ENCODE measurements around the gene HIVEP2.

Gene HIVEP2

DNA sequence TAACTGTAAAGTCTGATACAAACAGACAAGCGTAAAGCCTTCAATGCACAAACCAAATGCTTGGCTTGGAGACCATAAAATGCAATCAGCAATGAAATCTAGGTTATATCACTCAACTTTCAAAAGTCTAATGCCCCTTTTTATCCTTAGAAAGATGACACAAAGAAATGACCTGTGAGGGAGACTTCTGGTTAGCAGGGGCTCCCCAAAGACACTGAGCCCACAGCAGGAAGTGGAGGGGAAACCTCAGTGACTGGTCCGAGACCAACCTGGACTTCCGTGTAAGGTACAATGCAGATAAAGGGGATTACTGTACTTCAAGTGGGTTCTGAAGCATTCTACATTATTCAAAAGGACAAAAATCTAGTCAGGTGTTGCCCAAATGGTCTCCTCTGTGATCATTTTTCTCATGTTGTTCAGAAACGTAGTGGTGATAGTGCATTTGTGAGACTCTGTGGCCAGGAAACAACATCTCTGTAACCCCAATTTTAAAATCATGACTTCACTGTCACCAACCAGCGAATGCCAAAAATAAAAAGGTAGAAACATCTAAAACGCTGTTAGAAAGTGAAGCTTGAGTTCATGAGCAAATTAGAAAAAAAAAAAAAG is 88.2 kb downstream of the HIVEP2 start:
- TF ChIP-seq, protein P1, sequence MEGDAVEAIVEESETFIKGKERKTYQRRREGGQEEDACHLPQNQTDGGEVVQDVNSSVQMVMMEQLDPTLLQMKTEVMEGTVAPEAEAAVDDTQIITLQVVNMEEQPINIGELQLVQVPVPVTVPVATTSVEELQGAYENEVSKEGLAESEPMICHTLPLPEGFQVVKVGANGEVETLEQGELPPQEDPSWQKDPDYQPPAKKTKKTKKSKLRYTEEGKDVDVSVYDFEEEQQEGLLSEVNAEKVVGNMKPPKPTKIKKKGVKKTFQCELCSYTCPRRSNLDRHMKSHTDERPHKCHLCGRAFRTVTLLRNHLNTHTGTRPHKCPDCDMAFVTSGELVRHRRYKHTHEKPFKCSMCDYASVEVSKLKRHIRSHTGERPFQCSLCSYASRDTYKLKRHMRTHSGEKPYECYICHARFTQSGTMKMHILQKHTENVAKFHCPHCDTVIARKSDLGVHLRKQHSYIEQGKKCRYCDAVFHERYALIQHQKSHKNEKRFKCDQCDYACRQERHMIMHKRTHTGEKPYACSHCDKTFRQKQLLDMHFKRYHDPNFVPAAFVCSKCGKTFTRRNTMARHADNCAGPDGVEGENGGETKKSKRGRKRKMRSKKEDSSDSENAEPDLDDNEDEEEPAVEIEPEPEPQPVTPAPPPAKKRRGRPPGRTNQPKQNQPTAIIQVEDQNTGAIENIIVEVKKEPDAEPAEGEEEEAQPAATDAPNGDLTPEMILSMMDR (IDR thresholded peaks at IDR 0.05), result no peak

DNA sequence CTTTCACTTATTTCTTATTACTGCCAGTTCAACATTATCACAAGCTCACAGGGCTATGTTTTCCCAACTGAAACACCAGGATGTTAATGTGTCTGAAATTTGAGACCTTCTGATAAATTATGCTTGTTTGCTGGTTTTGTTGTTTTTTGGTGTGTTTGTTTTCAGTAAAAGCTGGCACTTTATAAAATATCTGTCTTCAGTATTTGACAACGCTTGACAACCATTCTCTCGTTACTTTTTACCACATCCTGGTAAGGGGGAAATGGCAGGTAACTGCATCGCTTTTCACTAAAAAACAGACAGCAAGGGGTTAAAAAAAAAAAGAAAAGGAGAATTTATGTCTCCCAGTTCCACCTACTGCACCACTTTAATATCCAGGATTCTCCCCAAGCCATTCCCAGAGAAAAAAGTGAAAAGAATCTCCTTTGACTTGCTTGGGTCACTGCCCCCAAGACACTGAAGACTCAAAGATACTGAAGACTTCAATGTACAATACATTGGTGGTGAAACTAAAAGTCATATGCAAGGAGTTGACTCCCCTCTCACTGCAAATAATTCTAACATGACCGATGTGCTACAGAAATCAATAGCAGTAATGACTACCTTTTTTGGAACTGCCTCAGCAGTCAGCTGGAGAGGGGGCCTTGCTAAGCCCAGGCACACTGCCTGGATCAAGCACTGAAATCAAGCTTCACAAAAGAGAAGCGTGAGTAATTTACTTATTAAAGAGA is 88.9 kb downstream of the HIVEP2 start:
- TF ChIP-seq, protein P1 (IDR thresholded peaks at IDR 0.05), result no peak

DNA sequence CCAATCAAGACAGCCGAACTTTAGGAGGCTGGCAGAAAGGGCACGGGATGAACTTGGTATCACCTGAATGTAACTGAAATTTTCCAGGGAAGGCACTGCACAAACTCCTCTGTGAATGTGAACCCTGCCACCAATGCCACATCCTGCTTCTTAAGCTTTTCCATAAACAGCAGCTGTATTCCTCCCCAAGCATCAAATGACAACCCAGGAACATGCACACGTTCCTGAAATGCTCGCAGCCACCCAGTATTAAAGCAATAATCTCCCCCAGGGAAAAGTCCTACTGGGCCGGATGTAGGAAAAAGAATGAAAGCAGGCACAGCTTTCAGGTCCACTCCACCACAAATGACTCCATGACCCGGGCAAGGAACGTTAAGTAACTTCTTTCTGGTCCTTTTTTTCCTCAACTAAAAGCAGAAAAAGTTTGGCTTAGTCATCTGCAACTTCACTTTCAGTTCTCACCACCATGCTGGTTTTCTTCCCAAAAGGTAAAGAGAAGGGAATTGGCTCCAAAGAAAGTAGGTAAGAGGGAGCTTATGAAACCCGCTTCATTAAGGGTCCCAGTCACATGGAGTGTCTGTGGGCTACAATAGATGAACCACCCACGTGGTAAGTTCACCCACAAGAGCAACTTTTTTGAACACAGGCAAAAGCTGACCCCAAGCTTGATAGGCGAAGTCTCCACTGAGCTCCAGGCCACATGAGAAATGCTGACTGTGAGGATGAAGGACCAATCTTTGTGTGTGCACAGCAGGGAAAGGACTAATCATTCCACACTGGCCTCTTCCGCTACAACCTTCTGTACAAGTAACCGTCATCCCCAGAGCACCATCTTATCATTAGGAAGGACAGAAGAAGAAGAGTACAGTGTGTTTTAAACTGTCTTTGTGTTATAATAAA is 90.1 kb downstream of the HIVEP2 start:
- TF ChIP-seq, protein P1 (IDR thresholded peaks at IDR 0.05), result no peak

DNA sequence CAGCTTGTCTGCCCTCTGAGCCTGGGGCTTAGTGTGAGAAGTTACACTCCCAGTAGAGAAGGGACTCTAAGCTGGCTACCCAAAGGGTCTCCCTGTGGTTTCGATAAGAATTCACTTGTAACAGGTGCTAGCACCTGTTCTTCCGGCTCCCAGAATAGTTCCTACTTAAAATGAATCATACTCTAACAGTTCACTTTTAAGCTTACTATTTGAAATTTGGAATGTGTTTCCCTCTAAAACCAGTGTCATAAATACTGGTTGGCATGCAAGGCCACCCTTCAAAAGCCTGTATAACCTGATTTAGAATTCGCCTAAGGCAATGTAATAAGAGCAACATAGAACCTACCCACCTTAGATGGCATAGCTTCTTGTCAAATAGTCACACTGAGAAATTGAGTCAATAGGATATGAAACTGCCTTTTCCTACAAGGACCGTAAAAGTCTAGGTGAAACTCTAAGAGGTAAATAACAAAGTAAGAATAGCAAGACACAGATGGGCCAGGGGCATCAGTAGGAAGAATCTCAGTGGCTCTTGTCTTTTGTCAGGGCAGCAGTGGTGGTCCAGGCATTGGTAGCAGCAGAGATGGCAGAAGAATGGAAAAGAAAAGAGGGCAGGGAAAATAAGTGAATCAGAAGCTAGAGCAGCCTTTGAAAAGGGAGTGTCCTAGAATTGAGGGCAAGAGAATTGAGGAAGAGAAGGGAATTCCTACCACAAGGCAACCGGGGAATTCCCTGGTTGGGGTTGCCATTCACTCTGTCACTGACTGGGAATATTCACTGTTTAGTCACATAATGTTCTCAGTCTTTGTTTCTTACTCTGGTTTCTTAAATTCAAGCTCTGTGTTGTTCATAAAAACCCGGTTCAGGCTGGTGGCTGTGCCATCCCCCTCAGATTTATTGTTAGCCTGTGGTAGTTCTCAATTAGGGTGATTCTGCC is 91.5 kb downstream of the HIVEP2 start:
- TF ChIP-seq, protein P1 (IDR thresholded peaks at IDR 0.05), result no peak

DNA sequence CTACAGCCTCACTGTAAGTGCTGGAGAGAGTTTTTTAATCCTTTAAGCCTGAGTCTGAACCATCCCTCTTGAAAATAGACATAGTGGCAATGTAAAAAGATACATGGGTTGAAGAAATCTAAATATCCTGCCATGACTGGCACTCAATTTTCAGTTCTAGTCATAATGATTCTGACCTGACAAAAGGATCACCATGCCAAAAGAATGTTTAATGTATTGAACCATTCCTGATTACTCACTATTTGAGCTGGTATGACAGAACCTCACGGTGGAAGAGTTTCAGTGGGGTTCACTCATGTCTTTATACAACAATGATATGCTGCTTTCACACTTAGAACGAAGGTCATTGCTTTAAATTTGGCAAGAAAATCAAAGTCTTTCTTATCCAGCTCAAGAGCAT is 93.4 kb downstream of the HIVEP2 start:
- TF ChIP-seq, protein P1 (IDR thresholded peaks at IDR 0.05), result no peak

DNA sequence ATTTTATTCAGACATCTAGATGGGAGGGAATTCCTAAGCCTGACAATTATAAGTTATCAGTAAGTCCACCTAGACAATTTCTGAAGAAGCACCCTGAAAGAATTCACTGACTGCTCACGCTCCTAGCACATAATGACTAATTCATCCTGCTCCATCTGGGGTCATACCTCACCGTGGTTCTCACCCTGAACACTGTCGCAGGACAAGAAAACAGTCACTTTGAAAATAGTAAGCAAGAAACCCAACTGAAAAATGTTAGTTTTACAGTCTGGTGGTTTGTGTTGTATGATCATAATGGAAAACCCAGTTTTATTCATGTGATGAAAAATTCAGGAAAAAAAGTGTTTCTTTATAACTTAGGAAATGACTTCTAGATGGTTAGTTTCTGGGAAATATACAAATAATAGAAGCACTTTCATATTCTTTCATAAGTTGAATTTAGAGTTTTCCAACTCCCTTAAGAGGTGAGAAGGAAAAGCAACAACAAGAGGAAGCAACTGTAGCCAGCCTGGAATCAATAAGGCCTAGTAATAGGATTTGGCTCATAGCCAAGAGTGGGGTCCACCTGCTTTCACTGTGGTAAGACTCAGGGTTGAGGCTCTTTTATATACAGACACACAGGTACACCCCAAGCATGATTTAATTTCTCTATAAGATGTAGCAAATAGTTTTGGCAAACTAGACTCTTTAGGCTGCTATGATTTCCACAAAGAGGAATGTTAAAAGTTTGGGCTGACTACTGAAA is 94.1 kb downstream of the HIVEP2 start:
- TF ChIP-seq, protein P1 (IDR thresholded peaks at IDR 0.05), result no peak

All from LNCAP (cell line).